ENCODE data around the gene RNF157.
"Not testable (repeated sequence)": the region's sequence is repeated elsewhere in the genome, so short reads cannot be mapped to it uniquely, and the experiment has no call there.

The RNF157 gene

GRCh38 chr17:76252967-76253766, 12.9 kb upstream of the RNF157 start:
- DNase-seq = not testable (repeated sequence)

- peak; percentile 95 for DNase-seq
These were observed 12.0 kb upstream of the RNF157 start for GRCh38 chr17:76252040-76252954.

DNA sequence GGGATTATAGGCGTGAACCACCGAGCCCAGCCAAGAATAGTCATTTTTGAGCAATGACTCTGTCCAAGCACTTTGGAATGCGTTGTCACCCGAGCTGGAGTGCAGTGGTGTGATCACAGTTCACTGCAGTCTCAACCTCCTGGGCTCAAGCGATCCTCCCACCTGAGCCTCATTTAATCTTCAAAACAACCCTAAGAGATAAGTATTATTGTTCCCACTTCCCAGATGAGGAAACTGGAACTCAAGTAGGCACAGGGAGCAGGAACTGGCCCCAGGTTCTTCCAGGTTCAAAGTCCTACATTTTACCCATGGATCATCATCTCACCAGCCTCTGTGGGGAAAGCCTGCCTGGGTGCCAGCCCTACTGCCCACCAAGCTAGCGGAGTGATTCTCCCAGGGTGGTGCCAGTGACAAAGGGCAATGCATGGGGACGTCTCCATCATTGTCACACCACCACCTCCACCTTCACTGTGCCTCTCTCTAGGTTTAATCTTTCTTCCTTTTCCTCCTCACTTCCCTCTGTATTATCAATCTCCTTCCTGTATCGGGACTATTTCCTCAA, 11.3 kb upstream of the RNF157 start:
- no peak for DNase-seq

DNA sequence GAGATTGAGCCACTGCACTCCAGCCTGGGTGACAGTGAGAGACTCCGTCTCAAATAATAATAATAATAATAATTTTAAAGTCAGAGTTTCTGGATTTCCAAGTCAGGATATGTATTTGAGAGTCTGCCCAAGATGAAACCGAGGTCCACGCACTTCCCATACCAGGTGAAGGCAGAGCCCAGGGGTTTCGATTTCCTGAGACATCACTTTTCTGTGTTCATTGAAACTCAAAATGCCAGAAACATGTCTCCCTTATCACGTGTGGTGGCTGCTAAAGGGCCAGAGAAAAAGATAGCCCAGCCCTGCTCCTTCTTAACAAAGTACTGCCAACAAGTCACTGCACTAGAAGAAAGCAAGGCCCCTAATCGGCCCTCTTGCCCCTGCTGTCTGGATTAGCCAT, 9.8 kb upstream of the RNF157 start:
- no peak for DNase-seq

GRCh38 chr17:76248013-76248782, 7.9 kb upstream of the RNF157 start:
- DNase-seq = peak; percentile 41

- no peak for DNase-seq
These were observed 7.0 kb upstream of the RNF157 start for GRCh38 chr17:76247304-76247703.

GRCh38 chr17:76246080-76247066, 6.1 kb upstream of the RNF157 start:
- peak; percentile 77 for DNase-seq

DNA sequence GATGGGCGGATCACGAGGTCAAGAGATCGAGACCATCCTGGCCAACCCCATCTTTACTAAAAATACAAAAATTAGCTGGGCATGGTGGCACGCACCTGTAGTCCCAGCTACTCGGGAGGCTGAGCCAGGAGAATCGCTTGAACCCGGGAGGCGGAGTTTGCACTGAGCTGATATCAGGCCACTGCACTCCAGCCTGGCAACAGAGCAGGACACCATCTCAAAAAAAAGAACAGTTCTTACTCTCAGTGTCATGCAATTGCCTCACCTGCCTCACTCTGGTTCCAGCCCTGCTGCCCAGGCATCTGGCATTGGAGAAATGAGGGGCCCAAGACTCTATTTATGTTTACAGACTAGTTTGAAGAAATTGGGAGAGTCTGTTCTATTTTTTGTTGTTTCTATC, 4.4 kb upstream of the RNF157 start:
- not testable (repeated sequence) for DNase-seq

DNA sequence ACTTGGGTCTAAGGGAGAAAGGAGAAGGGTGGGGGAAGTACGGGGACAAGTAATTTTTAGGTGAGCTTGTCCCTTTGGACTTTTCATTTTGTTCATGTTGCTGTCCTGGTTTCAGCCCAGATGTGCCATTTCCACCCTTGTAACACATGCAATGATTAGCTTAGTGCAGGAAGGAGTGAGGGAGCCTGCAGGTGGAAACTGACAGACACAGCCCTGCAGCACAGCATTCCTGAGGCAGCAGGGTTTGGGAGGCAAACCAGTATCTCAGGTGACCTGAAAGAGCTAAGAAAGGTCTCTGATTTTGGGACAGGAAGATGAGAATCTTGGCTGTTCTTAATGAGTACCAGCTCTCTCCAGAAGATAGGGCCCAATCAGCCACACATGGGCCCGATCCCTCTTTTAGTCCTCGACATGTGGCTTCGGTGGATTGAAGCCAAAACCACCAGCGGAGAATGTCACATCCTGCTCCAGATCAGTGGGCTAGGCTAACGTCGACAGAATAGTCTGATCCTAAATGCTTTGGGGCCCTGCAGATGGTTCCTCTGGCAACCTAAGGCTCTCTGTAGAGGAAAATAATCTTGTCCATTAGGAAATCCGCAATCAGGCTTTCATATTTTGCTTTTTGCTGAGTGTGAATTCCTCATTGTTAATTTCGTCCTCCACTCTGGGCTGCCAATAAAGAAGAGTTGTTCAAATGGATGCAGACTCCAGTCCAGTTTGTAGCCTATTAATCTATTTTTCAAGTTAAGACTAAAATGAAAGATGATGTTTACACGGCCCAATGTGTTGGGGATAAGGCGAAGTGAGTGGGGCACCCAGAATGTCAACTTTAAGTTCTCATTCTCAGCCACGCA, 3.8 kb upstream of the RNF157 start:
- no peak for DNase-seq

DNA sequence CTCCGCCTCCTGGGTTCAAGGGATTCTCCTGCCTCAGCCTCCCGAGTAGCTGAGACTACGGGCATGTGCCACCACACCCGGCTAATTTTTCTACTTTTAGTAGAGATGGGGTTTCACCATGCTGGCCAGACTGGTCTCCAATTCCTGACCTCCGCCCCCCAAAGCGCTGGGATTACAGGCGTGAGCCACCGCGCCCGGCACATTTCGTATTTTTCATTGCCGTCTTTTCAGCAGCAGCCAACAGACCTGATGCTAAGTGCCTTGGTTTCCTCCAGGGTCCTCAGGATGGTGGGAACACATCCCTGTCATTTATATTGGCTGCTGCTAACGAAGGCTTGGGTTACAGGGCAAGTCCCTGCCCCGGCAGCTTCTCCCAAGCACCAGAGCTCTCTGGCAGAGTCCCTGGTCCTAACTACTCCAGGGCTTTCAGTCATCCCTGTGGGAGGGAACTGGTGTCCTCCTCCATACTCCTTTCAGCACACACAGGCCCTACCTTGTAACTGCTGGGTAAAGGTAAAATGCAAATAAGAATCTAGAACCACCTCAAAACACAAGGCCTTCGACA, 1.5 kb upstream of the RNF157 start:
- no peak for DNase-seq

GRCh38 chr17:76241204-76241538, 878 bp upstream of the RNF157 start:
- no peak for DNase-seq

GRCh38 chr17:76239538-76240274, 587 bp downstream of the RNF157 start:
- no peak for DNase-seq

DNA sequence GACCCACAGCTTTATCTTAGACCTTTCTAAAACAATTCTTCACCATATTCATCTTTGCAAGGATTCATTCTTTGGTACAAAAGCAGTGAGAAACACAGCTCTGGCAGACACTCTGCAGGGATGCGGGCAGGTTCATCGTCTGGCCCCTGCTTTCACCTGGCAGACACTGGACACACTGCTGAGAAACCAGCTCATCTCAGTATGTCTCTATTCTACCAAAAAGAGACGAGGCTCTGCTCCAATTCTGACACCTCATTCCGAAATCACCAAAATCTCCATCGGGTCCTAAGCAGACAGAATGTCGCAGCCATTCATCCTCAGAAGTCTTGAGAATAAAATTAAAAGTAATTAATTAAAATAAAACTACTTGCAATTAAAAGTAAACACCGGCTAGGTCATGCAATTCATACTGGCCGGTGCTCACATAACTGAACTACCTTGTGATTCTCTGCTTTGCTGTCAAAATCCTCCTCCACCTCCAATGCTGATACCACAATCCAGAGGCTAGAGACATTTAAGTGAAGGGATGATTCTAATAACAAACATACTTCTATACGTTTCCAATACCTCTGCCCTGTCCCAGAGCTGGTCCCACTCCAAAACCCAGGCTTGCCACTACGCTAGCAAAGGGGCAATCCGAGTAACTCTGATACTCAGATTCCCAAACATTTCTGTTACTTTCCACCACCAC, 1.3 kb downstream of the RNF157 start:
- no peak for DNase-seq

DNA sequence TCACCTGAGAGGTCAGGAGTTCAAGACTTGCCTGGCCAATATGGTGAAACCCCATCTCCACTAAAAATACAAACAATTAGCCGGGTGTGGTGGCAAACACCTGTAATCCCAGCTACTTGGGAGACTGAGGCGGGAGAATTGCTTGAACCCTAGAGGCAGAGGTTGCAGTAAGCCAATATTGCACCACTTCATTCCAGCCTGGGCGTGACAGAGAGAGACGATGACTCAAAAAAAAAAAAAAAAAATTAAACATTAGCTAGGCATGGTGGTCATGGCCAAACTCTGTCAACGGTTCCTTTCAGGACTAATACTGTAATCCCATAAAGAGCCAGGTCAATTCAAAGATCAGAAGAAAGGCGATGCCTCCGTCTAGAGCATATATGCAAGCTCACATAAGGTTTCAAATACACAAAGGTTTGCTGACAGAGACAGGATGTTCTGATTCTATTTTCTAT, 2.4 kb downstream of the RNF157 start:
- DNase-seq = peak; percentile 26

DNA sequence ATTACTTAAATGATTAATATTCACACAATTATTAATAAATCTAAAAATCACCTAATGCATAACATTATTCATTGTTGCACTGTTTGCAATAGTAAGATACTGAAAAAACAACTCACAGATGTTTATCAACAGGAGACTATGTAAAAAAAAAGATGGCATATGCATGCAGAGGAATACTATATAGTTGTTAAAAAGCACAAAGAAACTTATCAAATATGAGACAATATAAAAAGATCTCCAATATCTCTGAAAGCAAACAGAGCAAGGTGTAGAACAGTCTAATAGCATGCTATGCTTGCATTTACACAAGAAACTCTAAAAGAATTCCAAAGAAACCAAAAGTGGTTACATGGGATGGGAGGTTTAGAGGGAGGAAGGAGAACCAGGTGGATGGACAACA, 3.7 kb downstream of the RNF157 start:
- no peak for DNase-seq

GRCh38 chr17:76235883-76236282, 4.4 kb downstream of the RNF157 start:
- no peak for DNase-seq

DNA sequence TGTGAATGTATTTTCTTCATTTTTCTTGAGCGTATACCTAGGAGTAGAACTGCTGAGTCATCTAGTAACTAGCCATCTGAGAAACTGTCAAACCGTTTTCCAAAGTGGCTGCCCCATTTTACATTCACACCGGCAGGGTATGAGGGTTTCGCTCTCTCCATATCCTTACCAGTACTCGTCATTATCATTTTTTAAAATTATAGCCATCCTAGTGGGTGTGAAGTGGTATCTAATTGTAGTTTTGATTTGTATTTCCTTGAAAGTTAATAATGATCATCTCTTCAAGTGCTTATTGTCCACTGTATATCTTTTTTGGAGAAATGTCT, 6.0 kb downstream of the RNF157 start:
- no peak for DNase-seq

DNA sequence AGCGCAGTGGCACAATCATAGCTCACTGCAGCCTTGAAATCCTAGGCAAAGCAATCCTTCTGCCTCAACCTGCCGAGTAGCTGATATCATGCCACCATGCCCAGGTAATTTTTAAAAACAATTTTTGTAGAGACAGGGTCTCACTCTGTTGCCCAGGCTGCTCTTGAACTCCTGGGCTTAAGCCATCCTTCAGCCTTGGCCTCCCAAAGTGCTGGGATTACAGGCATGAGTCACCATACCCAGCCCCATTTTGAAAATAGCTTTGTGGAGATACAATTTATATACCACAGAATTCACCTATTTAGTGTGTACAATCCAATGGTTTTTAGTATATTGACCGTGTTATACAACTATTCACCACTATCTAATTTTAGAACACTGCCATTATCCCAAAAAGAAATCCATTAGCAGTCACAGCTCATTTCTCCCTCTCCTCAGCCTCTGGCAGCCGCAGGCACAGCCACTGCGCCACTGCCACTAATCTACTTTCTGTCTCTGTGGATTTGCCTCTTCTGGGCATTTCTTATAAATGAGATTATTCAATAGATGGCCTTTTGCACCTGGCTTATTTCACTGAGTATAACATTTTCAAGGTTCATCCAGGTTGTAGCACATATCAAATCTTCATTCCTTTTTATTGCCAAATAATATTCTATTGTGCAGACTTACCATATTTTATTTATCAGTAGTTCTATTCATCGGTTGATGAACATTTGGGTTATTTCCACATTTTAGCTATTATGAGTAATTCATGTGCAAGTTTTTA, 6.5 kb downstream of the RNF157 start:
- no peak for DNase-seq
